ENCODE results near the gene GALNT10. TPM values are rescaled to one million over a fixed set of nuclear protein-coding genes. Genes with fewer than 3 reads are reported as not detected.

Gene GALNT10
- total and polyA plus RNA-seq, 10 of the 15 experiments (the other 5 are each of a cell fraction or from before 2014, with no cell fraction given): 3.9 to 35.4 (median 15.5) TPM

DNA sequence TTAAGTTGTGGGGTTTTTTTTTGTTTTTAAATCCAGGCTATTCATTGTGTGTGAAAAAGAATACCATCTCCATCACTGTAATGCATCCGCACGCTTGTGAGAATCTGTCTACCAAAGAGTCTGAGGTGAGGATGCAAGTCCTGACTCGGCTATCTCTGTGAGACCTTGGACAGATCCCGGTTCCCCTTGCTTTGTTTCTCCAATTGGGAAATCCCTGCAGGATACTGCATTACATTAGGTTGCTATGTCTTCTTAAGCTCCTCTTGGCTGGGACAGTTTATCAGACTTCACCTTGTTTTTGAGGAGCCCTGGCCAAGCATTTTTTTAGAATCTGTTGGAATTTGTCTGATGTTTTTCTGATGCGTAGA, 46.8 kb downstream of the GALNT10 start:
- CTCF ChIA-PET: interaction anchor here (0.7 to 5.6 kb wide), 26 partner anchors 8 to 254 kb away, joined by 3 to 52 read pairs (median 4); partner anchors contain the start of gene GALNT10
- H3K4me1 ChIP-seq (ENCODE audit: control insufficient read depth, insufficient read depth, low read length): peaks cover 44% of the 10 kb centered on the region
- WGBS (ENCODE audit: insufficient coverage, insufficient replicate concordance, low lambda C conversion rate, missing lambda C conversion rate): 86% methylated on average over 5 of the region's 5 CpGs
- SMC1A ChIA-PET (ENCODE audit: uncharacterized antibody, unreplicated experiment): interaction anchor here (0.9 to 11.2 kb wide), 19 partner anchors 8 to 262 kb away, joined by 3 to 97 read pairs (median 6); partner anchors contain the start of gene GALNT10
- POLR2A ChIA-PET: interaction anchor here (1.0 kb wide), 1 partner anchor 167 kb away, joined by 4 read pairs; no protein-coding TSS in a partner anchor
- no peak overlapping the region; the same call in 1 of the 2 replicates for H3K27ac ChIP-seq (ENCODE audit: control insufficient read depth, insufficient read depth)
- H3K36me3 ChIP-seq (ENCODE audit: control insufficient read depth in 2 of 2, insufficient read depth in 2 of 2, low read length in 1 of 2): no peaks in the 10 kb centered on the region
- no peak for FAIRE-seq
- H2AFZ ChIP-seq (ENCODE audit: control insufficient read depth, low read depth, low read length): no peak overlapping the region
- peaks cover 2% of the 10 kb centered on the region; the same call in 1 of the 3 replicates for H3K9me3 ChIP-seq (replicated peaks; ENCODE audit: control insufficient read depth, insufficient read depth, low read length)
- RAD21 ChIA-PET (ENCODE audit: unreplicated experiment): interaction anchor here (0.5 to 3.0 kb wide), 16 partner anchors 22 to 262 kb away, joined by 3 to 31 read pairs (median 6); partner anchors contain the start of gene GALNT10
- peaks cover 6% of the 10 kb centered on the region for H3K79me2 ChIP-seq (ENCODE audit: control insufficient read depth, insufficient read depth, low read length)
- no peak overlapping the region for H3K9ac ChIP-seq (ENCODE audit: control insufficient read depth, insufficient read depth, low read length)
- no TSS peak for BruUV-seq (replicated peaks)
- intact Hi-C loops (cut with micrococcal nuclease; ENCODE audit: unreplicated experiment): loop anchor here (2.0 to 5.0 kb wide), 2 partner anchors 145 to 165 kb away; no protein-coding TSS in a partner anchor
- H3K4me2 ChIP-seq (ENCODE audit: control insufficient read depth, insufficient read depth): no peak overlapping the region
- ATAC-seq: no peak
- no peaks in the 10 kb centered on the region for H3K27me3 ChIP-seq (replicated peaks in 1 of 2; ENCODE audit: control insufficient read depth in 2 of 2, insufficient read depth in 2 of 2, low read length in 1 of 2)
- in situ Hi-C loops (cut with MboI): no loop called here
- no peak overlapping the region for H3K4me3 ChIP-seq
- no peak for DNase-seq (ENCODE audit: low read depth, low spot score)
- no peak for TF ChIP-seq STAT1 (conservative IDR thresholded peaks at IDR 0.05)
- no peak for TF ChIP-seq GABPA (IDR thresholded peaks at IDR 0.05; ENCODE audit: low read depth)
- TF ChIP-seq, protein P1, sequence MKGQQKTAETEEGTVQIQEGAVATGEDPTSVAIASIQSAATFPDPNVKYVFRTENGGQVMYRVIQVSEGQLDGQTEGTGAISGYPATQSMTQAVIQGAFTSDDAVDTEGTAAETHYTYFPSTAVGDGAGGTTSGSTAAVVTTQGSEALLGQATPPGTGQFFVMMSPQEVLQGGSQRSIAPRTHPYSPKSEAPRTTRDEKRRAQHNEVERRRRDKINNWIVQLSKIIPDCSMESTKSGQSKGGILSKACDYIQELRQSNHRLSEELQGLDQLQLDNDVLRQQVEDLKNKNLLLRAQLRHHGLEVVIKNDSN (IDR thresholded peaks at IDR 0.05; ENCODE audit: borderline replicate concordance, extremely low read length, insufficient read depth, low read depth, low read length): no peak
- no peak for TF ChIP-seq ZNF217 (IDR thresholded peaks at IDR 0.05)
- no peak for TF ChIP-seq KDM1A (IDR thresholded peaks at IDR 0.05; ENCODE audit: borderline replicate concordance)
- no peaks in the 10 kb centered on the region for H4K20me1 ChIP-seq (ENCODE audit: control insufficient read depth, insufficient read depth)
